Adrenal gland (tissue), 19 donors: Measurements from ENCODE around the gene ZNF780B. TPM values are rescaled to one million over a fixed set of nuclear protein-coding genes. Genes with fewer than 3 reads are reported as not detected.
A peak's percentile ranks its signal among the peaks of the same experiment; 100 is the strongest.

Experiments
- DNase-seq, 7 donors: peaks; one replicate each; pipeline ENCODE4 v3.0.0-alpha.2; 2019 to 2020
- H3K27ac ChIP-seq, 5 donors: fragments of 200-600 bp; sonication (generic) in 4 of 5; 1 replicate in 3 of 5; 2 replicates in 2 of 5; pipeline versions ENCODE4 v1.5.1 to v1.8.0; 2016 to 2020; ENCODE audit warnings: mild to moderate bottlenecking in 1 of 5
- H3K27me3 ChIP-seq: fragments of 200-600 bp; 2 replicates; pipeline ENCODE4 v1.8.0; 2021
- H3K36me3 ChIP-seq, 2 donors: fragments of 200-600 bp; replicated peaks in 1 of 2; 1 replicate in 1 of 2; 2 replicates in 1 of 2; pipeline versions ENCODE4 v1.5.1 to v1.8.0; 2018 to 2022
- H3K4me1 ChIP-seq, 2 donors: fragments of 200-600 bp; replicated peaks in 1 of 2; 1 replicate in 1 of 2; 2 replicates in 1 of 2; pipeline versions ENCODE4 v1.5.1 to v1.8.0; 2018 to 2021
- H3K4me3 ChIP-seq, 4 donors: fragments of 200-600 bp; sonication (generic) in 3 of 4; one replicate each; pipeline ENCODE4 v1.5.1; 2016 to 2018
- H3K9me3 ChIP-seq, 3 donors: fragments of 200-600 bp; sonication (generic) in 1 of 3; replicated peaks in 1 of 3; 1 replicate in 2 of 3; 2 replicates in 1 of 3; pipeline versions ENCODE4 v1.5.1 to v1.8.0; 2016 to 2021
- CTCF ChIP-seq, 6 experiments: fragments of 450-650 bp in 4 of 6; fragments of 200-600 bp in 2 of 6; sonication (generic) in 1 of 6; IDR thresholded peaks; 1 replicate in 5 of 6; 2 replicates in 1 of 6; pipeline versions ENCODE4 v1.5.1 to v1.8.0; 2016 to 2021; ENCODE audit warnings: antibody characterized with exemption in 6 of 6, mild to moderate bottlenecking in 2 of 6, moderate library complexity in 1 of 6
- POLR2A ChIP-seq, 2 donors: fragments of 450-650 bp; IDR thresholded peaks; one replicate each; pipeline ENCODE4 v1.6.1; 2017; ENCODE audit warnings: antibody characterized with exemption in 2 of 2, mild to moderate bottlenecking in 2 of 2, moderate library complexity in 1 of 2
- WGBS, 4 donors: extraction: QIAGEN DNeasy Blood & Tissue Kit in 2 of 4; methylation state at CpG; one replicate each; pipeline versions ENCODE4 v1.1.5 to v1.1.7; 2013 to 2017; 5-methylcytosine and 5-hydroxymethylcytosine counted together
- intact Hi-C, 2 donors: fragments of 100-400 bp; cut with DNase I; formaldehyde crosslinking; loops; one replicate each; pipeline versions ENCODE4 v1.14.1 to v1.15.0; 2022 to 2023
- long read RNA-seq, 10 donors: library from polyadenylated mRNA in 3 of 10; unstranded in 2 of 10; stranded (forward) in 1 of 10; transcript quantifications; one replicate each; pipeline ENCODE4 v2.0.0 and lab custom pipeline, GENCODE V29; 2021 to 2026
- polyA plus RNA-seq, 3 donors: library from polyadenylated mRNA; stranded (reverse); fragments of 200-250 nt in 2 of 3; fragments of 350-450 nt in 1 of 3; fragmentation: Illumina TruSeq in 1 of 3; extraction: RNeasy Lipid Tissue Mini Kit (QIAGEN cat#74804) in 1 of 3; gene quantifications; one replicate each; pipeline ENCODE4 v1.2.3, GENCODE V29; 2013 to 2014
- total RNA-seq, 9 donors: library from RNA; depleted of rRNA in 4 of 9; stranded (reverse); fragments of >200 nt in 4 of 9; fragments of 120-200 nt in 1 of 9; fragmentation: NEBNext Ultra II Directional in 1 of 9; extraction: Animal tissue kit (Norgen Biotek cat#: 25700) in 1 of 9; gene quantifications; one replicate each; pipeline versions ENCODE4 v1.1.0 to v1.2.4, GENCODE V29; 2013 to 2023
- donor health status: healthy with polysubstance abuse.
- donor health status: Bipolar disorder and iron deficiency.
- donor health status: DM: yes; HTN: yes; CAD: no.
- donor health status: DM: no; HTN: no; CAD: no.
- donor health status: DM: no; HTN: no; CAD: no.
- donor health status: DM: yes; HTN: yes; CAD: no.

ZNF780B gene
- total RNA-seq (10 to 100 TPM in 7 of 9 donors, 1 to 10 TPM in 2; 7.9 to 31.4 (median 19.0) TPM), polyA plus RNA-seq (10 to 100 TPM in 2 of 3 donors, 1 to 10 TPM in 1; 8.5 to 17.8 (median 13.8) TPM)
- long read RNA-seq, donor 1: 0 reads
- long read RNA-seq, donor 2, full-length matches to known transcripts: 2 of 2 reads
- long read RNA-seq, donor 2, partial matches to known transcripts: 0 of 2 reads
- long read RNA-seq, donor 2, other reads (novel, unspliced or antisense): 0 of 2 reads
- long read RNA-seq, donor 3: 0 reads
- long read RNA-seq, donor 4, full-length matches to known transcripts: 1 of 2 reads
- long read RNA-seq, donor 4, partial matches to known transcripts: 0 of 2 reads
- long read RNA-seq, donor 4, other reads (novel, unspliced or antisense): 1 of 2 reads
- long read RNA-seq, donor 5, full-length matches to known transcripts: 1 of 4 reads
- long read RNA-seq, donor 5, partial matches to known transcripts: 0 of 4 reads
- long read RNA-seq, donor 5, other reads (novel, unspliced or antisense): 3 of 4 reads
- long read RNA-seq, donor 6, partial matches to known transcripts: 0 of 3 reads
- long read RNA-seq, donor 6, other reads (novel, unspliced or antisense): 3 of 3 reads
- long read RNA-seq, donor 7: 0 reads
- long read RNA-seq, donor 8: 0 reads
- long read RNA-seq, donor 9, full-length matches to known transcripts: 1 of 1 reads
- long read RNA-seq, donor 9, partial matches to known transcripts: 0 of 1 reads
- long read RNA-seq, donor 9, other reads (novel, unspliced or antisense): 0 of 1 reads
- long read RNA-seq, donor 10: 0 reads

- Histone ChIP-seq H3K36me3 (no peaks in the 10 kb centered on the region), H3K27ac (peak within 1 kb of the TSS in 4 of 5 donors; percentile 26 to 77 (median 60)), H3K4me3 (peak within 1 kb of the TSS; percentile 67 to 89 (median 87)), H3K4me1 (peaks cover 4 to 13% of the 10 kb centered on the region in 2 donors), H3K27me3 (no peaks in the 10 kb centered on the region), H3K9me3 (peaks cover 0 to 22% (median 8%) of the 10 kb centered on the region in 3 donors)
- peak; percentile 53 to 81 (median 63) for DNase-seq
- intact Hi-C loops: no loop called here
- TF ChIP-seq POLR2A (IDR thresholded peaks at IDR 0.05) (peak in 1 of 2 donors; percentile 10), CTCF (IDR thresholded peaks at IDR 0.05) (no peak)
- 0 to 1% (median 1%) methylated on average over 22 to 41 of the region's 41 CpGs for WGBS, 4 donors
Observed at GRCh38 chr19:40055832-40056504, at the start of gene ZNF780B. TSS of gene ZNF780B (minus strand) at chr19:40056231. CDS start at chr19:40050332, 5,899 bp downstream.

- Histone ChIP-seq H3K36me3 (no peaks in the 10 kb centered on the region), H3K27me3 (no peaks in the 10 kb centered on the region), H3K4me3 (no peak overlapping the region), H3K9me3 (no peaks in the 10 kb centered on the region), H3K4me1 (no peaks in the 10 kb centered on the region), H3K27ac (no peak overlapping the region)
- TF ChIP-seq POLR2A (IDR thresholded peaks at IDR 0.05) (no peak), CTCF (IDR thresholded peaks at IDR 0.05) (no peak)
- no peak for DNase-seq
- 53 to 66% (median 63%) methylated on average over 1 of the region's 1 CpG for WGBS, 4 donors
- intact Hi-C loops: no loop called here
Observed at GRCh38 chr19:40104754-40105153, 48.7 kb upstream of the ZNF780B start.

- TF ChIP-seq POLR2A (IDR thresholded peaks at IDR 0.05) (no peak), CTCF (IDR thresholded peaks at IDR 0.05) (no peak)
Observed at GRCh38 chr19:40103600-40103999, 47.6 kb upstream of the ZNF780B start.

GRCh38 chr19:40101813-40102212 lies 45.8 kb upstream of the ZNF780B start:
- intact Hi-C loops: no loop called here
- H3K4me1 ChIP-seq: no peaks in the 10 kb centered on the region
- no peaks in the 10 kb centered on the region for H3K9me3 ChIP-seq
- DNase-seq: no peak
- no peak for TF ChIP-seq CTCF (IDR thresholded peaks at IDR 0.05)
- TF ChIP-seq POLR2A (IDR thresholded peaks at IDR 0.05): no peak
- WGBS, 4 donors: 71 to 82% (median 76%) methylated on average over 1 of the region's 1 CpG
- no peaks in the 10 kb centered on the region for H3K36me3 ChIP-seq
- no peak overlapping the region for H3K27ac ChIP-seq
- H3K27me3 ChIP-seq: peaks cover 3% of the 10 kb centered on the region
- H3K4me3 ChIP-seq: no peak overlapping the region

More at GRCh38 chr19:40103600-40103999, 47.6 kb upstream of the ZNF780B start:
- H3K4me1 ChIP-seq: no peaks in the 10 kb centered on the region
- intact Hi-C loops: no loop called here
- H3K36me3 ChIP-seq: no peaks in the 10 kb centered on the region
- no peaks in the 10 kb centered on the region for H3K9me3 ChIP-seq
- H3K4me3 ChIP-seq: no peak overlapping the region
- WGBS, 4 donors: 60 to 77% (median 71%) methylated on average over 4 of the region's 4 CpGs
- H3K27ac ChIP-seq: no peak overlapping the region
- no peaks in the 10 kb centered on the region for H3K27me3 ChIP-seq
- no peak for DNase-seq
